HG03520 (cell line): ENCODE measurements around the gene DNER.
"Not testable (repeated sequence)": the region's sequence is repeated elsewhere in the genome, so short reads cannot be mapped to it uniquely, and the experiment has no call there.

Source experiments
- ATAC-seq: cut with Tn5 transposase; IDR thresholded peaks from one replicate; pipeline ENCODE4 v1.9.1; 2021; ENCODE audit warnings: mild to moderate bottlenecking, moderate library complexity; ENCODE audit not compliant: unreplicated experiment

The DNER gene

GRCh38 chr2:229409751-229410181, 304.6 kb downstream of the DNER start:
- no peak for ATAC-seq

DNA sequence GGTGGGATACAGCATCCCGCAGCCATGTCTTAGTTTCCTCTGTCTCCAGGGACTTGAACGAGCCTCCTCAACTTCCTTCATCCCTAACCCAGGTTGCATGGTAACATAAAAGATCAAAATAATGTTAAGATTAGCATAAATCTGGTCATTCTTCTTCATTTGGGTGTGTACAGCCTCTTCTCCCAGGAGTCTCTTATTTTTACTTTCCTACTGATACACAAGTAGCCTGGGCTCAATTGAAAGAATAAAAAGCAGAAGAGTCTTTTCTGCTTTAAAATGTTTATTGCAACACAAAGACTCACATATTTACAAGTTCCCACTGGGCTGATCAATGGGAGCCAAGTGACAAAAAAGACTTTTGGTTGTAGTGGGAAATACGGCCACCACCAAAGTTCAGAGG, 305.4 kb downstream of the DNER start:
- ATAC-seq: no peak

DNA sequence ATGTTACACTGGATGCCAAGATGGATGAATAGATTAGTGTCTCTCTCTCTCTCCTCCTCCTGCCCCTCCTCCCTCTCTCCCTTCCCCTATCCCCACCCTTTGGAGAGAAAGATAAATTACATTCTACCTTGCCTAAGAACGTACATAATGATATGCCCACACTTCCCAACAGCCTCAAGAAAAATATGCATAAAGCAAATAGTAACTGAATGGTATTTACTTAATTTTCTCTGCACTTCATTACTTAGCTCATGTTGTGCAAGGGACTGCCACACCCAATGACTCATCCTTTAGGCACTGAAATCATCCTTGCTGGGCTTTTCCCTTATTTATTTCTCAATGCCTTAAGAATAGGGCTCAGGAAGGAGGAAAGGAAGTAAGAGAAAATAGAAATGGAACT, 306.0 kb downstream of the DNER start:
- no peak for ATAC-seq

DNA sequence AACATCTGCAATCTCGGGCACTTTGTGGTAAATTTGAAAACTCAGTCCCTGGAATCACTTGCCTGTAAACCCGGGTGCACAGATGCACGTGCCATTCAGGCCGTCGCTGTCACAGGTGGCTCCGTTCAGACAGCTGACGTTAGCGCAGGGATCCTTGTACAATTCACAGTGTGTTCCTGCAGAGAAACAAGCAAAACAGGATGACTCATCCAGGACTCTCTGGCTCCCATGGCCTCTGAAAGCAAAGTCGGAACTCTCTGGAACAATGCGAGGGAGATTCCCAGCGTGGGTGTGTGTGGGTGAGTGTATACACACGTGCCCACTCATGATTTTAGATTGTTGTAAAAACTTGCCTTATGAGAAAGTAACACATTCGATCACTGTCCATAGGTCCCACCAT, 307.2 kb downstream of the DNER start:
- no peak for ATAC-seq

DNA sequence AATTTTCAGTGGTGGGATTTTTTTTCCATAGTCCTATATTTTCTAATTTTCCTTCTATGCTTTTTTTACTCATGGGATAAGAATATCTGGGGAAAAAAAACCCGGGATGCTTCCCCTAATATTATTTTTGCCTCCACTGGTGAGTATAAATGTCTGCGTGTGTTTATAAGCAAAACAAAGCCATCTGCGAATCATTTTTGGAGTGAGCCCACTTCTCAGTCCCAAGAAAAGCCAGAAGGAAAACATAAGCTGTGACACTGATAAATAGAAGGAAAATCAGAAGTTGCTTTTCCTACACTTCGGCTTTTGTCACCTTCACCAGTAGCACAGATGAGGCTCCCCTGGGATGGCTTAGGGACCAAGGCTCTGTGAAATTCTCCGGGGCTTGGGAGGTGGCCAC, 308.6 kb downstream of the DNER start:
- ATAC-seq: no peak

DNA sequence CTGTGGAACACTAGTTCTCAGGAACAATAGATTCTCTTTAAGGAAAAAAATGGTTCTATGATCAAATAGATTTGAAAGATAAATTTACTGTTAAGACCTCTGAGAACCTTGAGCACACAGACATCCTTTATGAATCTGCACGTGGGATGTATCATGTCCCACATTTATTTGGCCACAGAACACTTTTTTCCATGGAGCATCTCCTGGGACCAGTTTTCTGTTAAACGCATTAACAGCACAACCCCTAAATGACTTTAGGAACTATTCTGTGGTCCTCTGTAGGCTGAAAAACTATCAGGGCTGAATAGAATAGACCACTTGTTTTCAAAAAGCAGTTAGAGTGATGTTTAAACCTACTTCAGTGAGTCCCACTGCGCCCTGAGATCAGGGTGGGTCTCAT, 311.1 kb downstream of the DNER start:
- no peak for ATAC-seq

DNA sequence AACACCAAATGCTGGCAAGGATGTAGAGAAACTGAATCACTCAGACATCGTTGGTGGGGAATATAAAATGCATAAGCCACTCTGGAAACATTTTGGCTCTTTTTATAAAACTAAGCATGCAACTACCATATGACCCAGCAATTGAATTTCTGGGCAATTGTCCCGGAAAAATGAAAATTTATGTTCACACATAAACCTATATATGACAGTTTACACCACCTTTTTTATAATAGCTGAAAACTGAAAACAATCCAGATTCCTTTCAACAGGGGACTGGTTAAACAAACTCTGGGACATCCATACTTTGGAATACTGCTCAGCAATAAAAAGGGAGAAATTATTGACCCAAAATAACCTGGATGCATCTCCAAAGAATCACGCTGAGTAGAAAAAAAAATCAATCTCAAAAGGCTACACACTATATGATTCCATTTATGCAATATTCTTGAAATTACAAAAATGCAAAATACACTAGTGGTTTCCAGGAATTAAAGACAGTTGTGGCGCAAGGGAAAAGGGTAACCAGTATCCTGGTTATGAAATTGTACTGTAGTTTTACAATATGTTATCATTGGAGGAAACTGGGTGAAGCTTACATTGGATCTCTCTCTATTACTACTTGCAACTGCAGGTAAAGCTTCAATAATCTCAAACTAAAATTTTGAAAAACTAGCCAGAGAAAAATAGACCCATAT, 313.0 kb downstream of the DNER start:
- no peak for ATAC-seq

GRCh38 chr2:229393926-229394325, 320.4 kb downstream of the DNER start:
- ATAC-seq: no peak

DNA sequence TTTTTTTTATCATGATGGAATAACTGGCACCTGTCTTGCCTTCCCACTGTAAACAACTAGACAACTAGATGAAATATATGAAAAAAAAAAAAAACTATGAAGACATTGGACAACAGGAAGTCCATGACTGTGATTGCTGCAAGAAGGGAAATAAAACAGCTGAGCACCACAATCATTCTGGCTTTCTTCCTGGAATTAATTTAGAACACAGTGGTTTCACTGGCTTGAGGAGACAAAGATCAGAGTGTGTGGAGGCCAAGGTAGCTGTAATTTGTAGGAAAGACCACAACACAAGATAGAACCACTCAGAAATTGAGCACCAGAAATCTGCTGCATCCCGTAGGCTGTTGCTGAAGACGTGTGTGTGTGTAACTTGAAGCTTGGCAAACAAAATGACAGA, 322.2 kb downstream of the DNER start:
- no peak for ATAC-seq

- no peak for ATAC-seq
These were observed 325.6 kb downstream of the DNER start for GRCh38 chr2:229388731-229389130.

DNA sequence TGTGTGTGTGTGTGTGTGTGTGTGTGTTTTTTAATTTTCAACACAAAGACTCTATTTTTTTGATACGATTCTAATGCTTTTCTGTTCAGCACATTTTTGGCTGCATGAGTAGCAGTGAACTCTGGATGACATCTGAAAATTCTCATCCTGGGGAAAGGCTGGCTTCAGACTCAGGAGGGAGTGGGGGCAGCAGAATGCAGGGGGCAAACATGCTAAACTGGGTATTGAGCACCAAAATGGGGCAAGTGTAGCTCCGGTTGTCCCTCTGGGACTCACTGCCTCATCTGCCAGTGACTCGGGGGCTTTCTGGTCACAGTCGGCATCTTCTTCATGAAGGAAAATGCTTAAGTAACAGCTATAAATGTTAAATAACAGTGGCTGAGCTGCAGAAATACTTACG, 326.5 kb downstream of the DNER start:
- no peak for ATAC-seq

DNA sequence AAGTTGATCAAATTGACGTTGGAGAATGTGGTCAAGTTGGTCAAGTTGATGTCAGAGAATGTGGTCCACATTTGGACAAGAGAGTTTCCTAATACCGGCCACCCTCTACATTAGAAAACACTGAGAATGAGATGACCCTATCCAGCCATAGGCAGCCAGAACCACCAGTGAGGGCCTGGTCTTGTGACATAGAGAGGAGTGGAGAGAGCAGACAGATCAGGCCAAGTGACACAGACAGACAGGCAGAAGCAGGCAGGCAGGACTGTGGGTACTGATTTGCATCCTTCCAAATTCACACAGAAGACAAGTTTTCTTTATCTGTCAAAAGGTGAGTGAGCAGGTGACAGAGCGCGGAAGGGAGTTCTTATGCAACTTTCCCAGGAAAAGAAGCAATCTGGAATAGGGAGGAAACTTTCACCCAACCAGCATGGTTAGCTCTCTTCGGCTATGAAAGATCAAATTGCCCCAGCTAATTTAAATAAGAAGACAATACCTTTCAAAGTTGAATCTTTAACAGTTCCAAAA, 334.2 kb downstream of the DNER start:
- ATAC-seq: no peak

DNA sequence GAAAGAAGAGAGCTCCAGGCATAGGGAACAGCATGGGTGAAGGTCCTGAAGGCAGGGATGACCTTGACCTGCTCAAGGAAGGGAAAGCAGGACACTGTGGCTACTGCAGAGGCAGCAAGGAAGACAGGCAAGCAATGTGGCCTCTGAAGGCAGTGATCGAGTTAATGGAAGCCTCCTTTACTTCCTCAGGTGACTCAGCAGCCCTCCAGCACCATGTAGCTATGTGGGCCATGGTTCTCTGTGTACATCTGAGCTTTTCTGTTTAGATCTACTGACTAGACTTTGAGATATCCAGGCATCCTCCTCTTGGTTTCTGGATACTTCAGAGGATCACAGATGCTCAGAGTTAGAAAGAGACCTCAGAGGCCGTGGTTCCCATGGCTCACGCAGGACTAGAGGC, 336.0 kb downstream of the DNER start:
- ATAC-seq: no peak

DNA sequence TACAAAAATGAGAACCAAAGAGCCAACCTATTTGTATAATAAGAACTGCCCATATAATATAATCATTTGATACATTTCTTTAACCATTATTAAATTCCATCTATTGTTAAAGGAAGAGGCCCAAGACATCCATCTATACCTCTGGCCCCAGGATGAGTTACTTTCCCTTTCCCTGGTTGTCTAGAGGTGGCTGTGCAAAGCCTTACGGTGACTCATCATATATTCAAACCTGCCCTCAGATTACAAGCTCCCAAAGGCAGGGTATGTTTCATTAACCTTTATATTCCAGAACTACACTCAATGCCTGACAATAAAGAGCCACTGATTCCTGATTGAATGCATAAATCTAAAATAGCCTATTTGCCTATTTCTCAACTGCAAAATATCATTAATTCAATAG, 337.5 kb downstream of the DNER start:
- no peak for ATAC-seq

GRCh38 chr2:229375251-229375650, 339.1 kb downstream of the DNER start:
- no peak for ATAC-seq

DNA sequence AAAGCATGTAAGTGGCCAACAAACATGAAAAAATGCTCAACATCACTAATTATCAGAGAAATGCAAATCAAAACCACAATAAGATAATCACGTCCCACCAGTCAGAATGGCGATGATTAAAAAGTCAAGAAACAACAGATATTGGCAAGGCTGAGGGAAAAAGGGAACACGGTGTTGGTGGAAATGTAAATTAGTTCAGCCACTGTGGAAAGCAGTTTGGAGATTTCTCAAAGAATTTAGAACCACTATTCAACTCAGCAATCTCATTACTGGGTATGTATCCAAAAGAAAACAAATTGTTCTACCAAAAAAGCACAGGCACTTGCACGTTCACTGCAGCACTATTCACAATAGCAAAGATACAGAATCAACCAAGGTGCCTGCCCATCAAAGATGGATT, 341.0 kb downstream of the DNER start:
- not testable (repeated sequence) for ATAC-seq

GRCh38 chr2:229372207-229372606, 342.1 kb downstream of the DNER start:
- ATAC-seq: no peak

GRCh38 chr2:229371086-229371485, 343.3 kb downstream of the DNER start:
- no peak for ATAC-seq

GRCh38 chr2:229370509-229370908, 343.8 kb downstream of the DNER start:
- no peak for ATAC-seq

GRCh38 chr2:229363185-229363814, 351.1 kb downstream of the DNER start:
- ATAC-seq: no peak

DNA sequence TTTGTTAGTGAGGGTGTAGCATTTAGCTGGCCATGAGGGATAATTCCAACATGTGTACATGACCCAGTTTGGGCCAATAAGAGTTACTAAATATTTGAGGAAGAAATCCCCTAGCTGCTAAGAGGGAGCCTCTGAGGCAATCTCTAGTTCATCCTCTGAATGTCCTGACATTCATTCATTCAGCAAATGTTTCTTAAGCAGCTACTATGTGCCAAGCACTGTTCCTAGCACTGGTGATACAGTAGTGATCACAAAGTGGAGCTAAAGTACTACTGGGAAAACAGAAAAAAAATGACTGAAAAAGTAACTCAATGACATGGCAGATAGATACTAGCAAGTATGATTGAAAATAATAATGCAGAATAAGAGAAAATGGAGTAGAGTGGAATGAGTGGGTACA, 363.5 kb downstream of the DNER start:
- ATAC-seq: no peak

DNA sequence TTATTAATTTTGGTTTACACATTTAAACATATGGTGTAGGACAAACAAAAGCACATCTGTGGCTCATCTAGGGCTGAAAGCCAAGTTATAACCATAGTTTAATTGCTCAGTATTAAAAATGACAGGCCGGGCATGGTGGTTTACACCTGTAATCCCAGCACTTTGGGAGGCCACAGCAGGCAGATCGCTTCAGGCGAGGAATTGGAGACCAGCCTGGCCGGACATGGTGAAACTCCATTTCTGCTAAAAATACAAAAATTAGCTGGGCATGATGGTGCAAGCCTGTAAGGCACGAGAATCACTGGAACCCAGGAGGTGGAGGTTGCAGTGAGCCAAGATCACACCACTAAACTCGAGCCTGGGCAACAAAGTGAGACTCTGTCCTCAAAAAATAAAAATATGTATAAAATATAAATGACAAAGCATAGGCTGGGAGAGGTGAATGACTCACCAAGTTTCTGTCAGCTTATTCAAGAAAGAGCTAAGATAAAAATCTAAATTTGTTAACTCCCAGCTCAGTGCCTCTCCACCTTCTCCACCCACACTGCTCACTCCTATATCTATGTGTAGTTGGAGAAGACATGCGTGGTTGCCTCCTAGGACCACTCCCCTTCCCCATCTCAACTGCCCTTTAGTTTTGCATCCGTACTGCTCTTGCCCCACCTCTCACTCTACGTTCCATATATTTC, 364.1 kb downstream of the DNER start:
- ATAC-seq: no peak
